Natural killer cell (primary cell): ENCODE results near the gene CARD19. TPM values are rescaled to one million over a fixed set of nuclear protein-coding genes. Genes with fewer than 3 reads are reported as not detected.
A peak's percentile ranks its signal among the peaks of the same experiment; 100 is the strongest.

Experiments used
- ATAC-seq, 3 donors: fragments of 150-1000 bp in 2 of 3; fragments of 200-7000 bp in 1 of 3; cut with Tn5 transposase; 1 replicate in 1 of 3; 2 replicates in 2 of 3; pipeline ENCODE4 v1.10.0; 2021; ENCODE audit warnings: mild to moderate bottlenecking in 2 of 3, moderate library complexity in 2 of 3
- DNase-seq, 2 donors: peaks; one replicate each; pipeline versions ENCODE4 v3.0.0 to v3.0.0-alpha.2; 2013 to 2021; ENCODE audit warnings: mixed read lengths in 1 of 2
- H3K27ac ChIP-seq: one replicate; pipeline ENCODE4 v1.5.1; 2013; ENCODE audit warnings: mild to moderate bottlenecking, low read length
- H3K27me3 ChIP-seq: one replicate; pipeline ENCODE4 v1.6.1; 2013; ENCODE audit warnings: low read length; ENCODE audit not compliant: control insufficient read depth, insufficient read depth
- H3K36me3 ChIP-seq: one replicate; pipeline ENCODE4 v1.6.1; 2013; ENCODE audit warnings: low read length; ENCODE audit not compliant: control insufficient read depth, insufficient read depth
- H3K4me1 ChIP-seq: one replicate; pipeline ENCODE4 v1.6.1; 2013; ENCODE audit warnings: low read length; ENCODE audit not compliant: control insufficient read depth, insufficient read depth
- H3K4me3 ChIP-seq: one replicate; pipeline ENCODE4 v1.5.1; 2013; ENCODE audit warnings: low read length
- H3K9me3 ChIP-seq: one replicate; pipeline ENCODE4 v1.6.1; 2013; ENCODE audit warnings: low read length; ENCODE audit not compliant: control insufficient read depth, insufficient read depth
- H3K27ac Mint-ChIP-seq, 2 donors: one replicate each; pipeline ENCODE4 v1.8.0; 2022; ENCODE audit warnings: mild to moderate bottlenecking in 2 of 2, mixed read lengths in 2 of 2, moderate library complexity in 1 of 2
- H3K27me3 Mint-ChIP-seq, 2 donors: one replicate each; pipeline ENCODE4 v1.8.0; 2022; ENCODE audit warnings: low read depth in 2 of 2, mixed read lengths in 2 of 2
- H3K36me3 Mint-ChIP-seq: one replicate; pipeline ENCODE4 v1.8.0; 2022; ENCODE audit warnings: mixed read lengths
- H3K4me1 Mint-ChIP-seq, 2 donors: one replicate each; pipeline ENCODE4 v1.8.0; 2022; ENCODE audit warnings: mixed read lengths in 2 of 2
- H3K4me3 Mint-ChIP-seq: one replicate; pipeline ENCODE4 v1.8.0; 2022; ENCODE audit warnings: mild to moderate bottlenecking, moderate library complexity, mixed read lengths
- H3K9me3 Mint-ChIP-seq, 2 donors: one replicate each; pipeline ENCODE4 v1.8.0; 2022; ENCODE audit warnings: mixed read lengths in 2 of 2
- CTCF ChIP-seq: fragments of 200-600 bp; IDR thresholded peaks from one replicate; pipeline ENCODE4 v1.8.0; 2022; ENCODE audit warnings: antibody characterized with exemption
- WGBS: methylation state at CpG from one replicate; pipeline ENCODE4 v1.1.7; 2013; ENCODE audit warnings: missing lambda C conversion rate; ENCODE audit not compliant: insufficient coverage; 5-methylcytosine and 5-hydroxymethylcytosine counted together
- intact Hi-C: fragments of 100-400 bp; cut with micrococcal nuclease; formaldehyde crosslinking; loops from one replicate; pipeline ENCODE4 v1.14.2; 2022
- total RNA-seq, 4 donors: library from RNA; stranded (reverse); fragments of 120-200 nt in 1 of 4; gene quantifications; one replicate each; pipeline versions ENCODE4 v1.2.3 to v1.2.4, GENCODE V29; 2013 to 2022

CARD19 gene
- total RNA-seq, 3 donors from 2014 or later (not counting 1 experiment from before 2014, with no cell fraction given): 30.7 to 49.1 (median 42.6) TPM

GRCh38 chr9:93159601-93160471 lies 63.8 kb downstream of the CARD19 start:
- Mint-ChIP-seq H3K27me3 (no peaks in the 10 kb centered on the region), H3K36me3 (no peaks in the 10 kb centered on the region), H3K27ac (no peak overlapping the region), H3K9me3 (no peaks in the 10 kb centered on the region), H3K4me1 (peaks cover 0 to 6% of the 10 kb centered on the region in 2 donors), H3K4me3 (no peak overlapping the region)
- H3K4me1 ChIP-seq: peaks cover 5% of the 10 kb centered on the region
- intact Hi-C loops: loop anchor here (2.0 to 10.0 kb wide), 3 partner anchors 143 to 803 kb away; no protein-coding TSS in a partner anchor
- H3K9me3 ChIP-seq: no peaks in the 10 kb centered on the region
- H3K27me3 ChIP-seq: no peaks in the 10 kb centered on the region
- TF ChIP-seq CTCF: peak; percentile 92
- no peak overlapping the region for H3K27ac ChIP-seq
- no peaks in the 10 kb centered on the region for H3K36me3 ChIP-seq
- ATAC-seq (peak; percentile 90 to 99 (median 98)), DNase-seq (peak; percentile 68 to 81)
- no peak overlapping the region for H3K4me3 ChIP-seq
- 23% methylated on average over 19 of the region's 19 CpGs for WGBS

GRCh38 chr9:93161786-93162562 lies 66.0 kb downstream of the CARD19 start:
- DNase-seq: no peak
- peaks cover 0 to 6% of the 10 kb centered on the region in 2 donors for H3K4me1 Mint-ChIP-seq
- H3K4me3 Mint-ChIP-seq: no peak overlapping the region
- ATAC-seq: no peak
- peaks cover 0 to 5% of the 10 kb centered on the region in 2 donors for H3K27me3 Mint-ChIP-seq
- Histone ChIP-seq H3K36me3 (no peaks in the 10 kb centered on the region), H3K4me1 (peaks cover 5% of the 10 kb centered on the region), H3K9me3 (no peaks in the 10 kb centered on the region), H3K4me3 (no peak overlapping the region), H3K27ac (no peak overlapping the region), H3K27me3 (no peaks in the 10 kb centered on the region)
- 88% methylated on average over 10 of the region's 11 CpGs for WGBS
- H3K36me3 Mint-ChIP-seq: no peaks in the 10 kb centered on the region
- intact Hi-C loops: loop anchor here (2.0 kb wide), 1 partner anchor 801 kb away; no protein-coding TSS in a partner anchor
- no peaks in the 10 kb centered on the region for H3K9me3 Mint-ChIP-seq
- no peak for TF ChIP-seq CTCF
- no peak overlapping the region for H3K27ac Mint-ChIP-seq

Other genes with a start within 250 kb of the CARD19 start
- 10 to 100 TPM; 14.1 to 19.5 (median 16.2) TPM for gene ZNF484, start 218.2 kb upstream of the CARD19 start, total RNA-seq
- gene FGD3, start 148.7 kb upstream of the CARD19 start, total RNA-seq: 100 to 1,000 TPM; 133 to 204 (median 193) TPM
- 1 to 10 TPM; 1.2 to 2.1 (median 1.8) TPM for gene SUSD3, start 37.5 kb upstream of the CARD19 start, total RNA-seq
- 100 to 1,000 TPM in 1 of 3 donors, 10 to 100 TPM in 2; 87.3 to 121 (median 93.8) TPM for gene NINJ1, start 38.0 kb downstream of the CARD19 start, total RNA-seq
- gene WNK2, start 87.9 kb downstream of the CARD19 start, total RNA-seq: under 1 TPM in 1 of 3 donors, not detected in 2; 0.25 TPM